T-helper 1 cell treated with Interleukin-12 subunit alpha and Interleukin-12 subunit beta and Interleukin-4 antibody, amounts not matched to agents 30 μg/mL and 1 μg/mL, for 36 hours (primary cell): ENCODE results near the gene PPP6R1.
A peak's percentile ranks its signal among the peaks of the same experiment; 100 is the strongest.

Source experiments
- H3K27ac Mint-ChIP-seq: one replicate; pipeline ENCODE4 v1.8.0; 2021; ENCODE audit warnings: mild to moderate bottlenecking, mixed read lengths
- H3K27me3 Mint-ChIP-seq: one replicate; pipeline ENCODE4 v1.8.0; 2021; ENCODE audit warnings: low read depth, mixed read lengths
- H3K36me3 Mint-ChIP-seq: one replicate; pipeline ENCODE4 v1.8.0; 2021; ENCODE audit warnings: low read depth, mixed read lengths
- H3K4me1 Mint-ChIP-seq: one replicate; pipeline ENCODE4 v1.8.0; 2021; ENCODE audit warnings: low read depth, mixed read lengths
- H3K4me3 Mint-ChIP-seq: one replicate; pipeline ENCODE4 v1.8.0; 2021; ENCODE audit warnings: mild to moderate bottlenecking, moderate library complexity, mixed read lengths
- H3K9me3 Mint-ChIP-seq: one replicate; pipeline ENCODE4 v1.8.0; 2021; ENCODE audit warnings: mixed read lengths

The PPP6R1 gene

GRCh38 chr19:55273978-55274707, 15.3 kb upstream of the PPP6R1 start:
- Mint-ChIP-seq H3K27me3 (no peaks in the 10 kb centered on the region), H3K27ac (no peak overlapping the region), H3K9me3 (no peaks in the 10 kb centered on the region), H3K4me1 (peaks cover 3% of the 10 kb centered on the region), H3K4me3 (no peak overlapping the region), H3K36me3 (peaks cover 13% of the 10 kb centered on the region)

GRCh38 chr19:55272142-55272541, 13.3 kb upstream of the PPP6R1 start:
- H3K9me3 Mint-ChIP-seq: no peaks in the 10 kb centered on the region
- H3K4me3 Mint-ChIP-seq: no peak overlapping the region
- H3K4me1 Mint-ChIP-seq: peaks cover 1% of the 10 kb centered on the region
- H3K27me3 Mint-ChIP-seq: no peaks in the 10 kb centered on the region
- H3K36me3 Mint-ChIP-seq: peaks cover 13% of the 10 kb centered on the region
- H3K27ac Mint-ChIP-seq: no peak overlapping the region

- no peak overlapping the region for H3K4me3 Mint-ChIP-seq
- peaks cover 8% of the 10 kb centered on the region for H3K9me3 Mint-ChIP-seq
- H3K27me3 Mint-ChIP-seq: no peaks in the 10 kb centered on the region
- H3K4me1 Mint-ChIP-seq: no peaks in the 10 kb centered on the region
- no peak overlapping the region for H3K27ac Mint-ChIP-seq
- H3K36me3 Mint-ChIP-seq: peaks cover 17% of the 10 kb centered on the region
Measured at GRCh38 chr19:55270172-55270942, 11.5 kb upstream of the PPP6R1 start.

- Mint-ChIP-seq H3K36me3 (peaks cover 17% of the 10 kb centered on the region), H3K9me3 (peaks cover 8% of the 10 kb centered on the region), H3K27me3 (no peaks in the 10 kb centered on the region), H3K4me3 (no peak overlapping the region), H3K4me1 (no peaks in the 10 kb centered on the region), H3K27ac (no peak overlapping the region)
Measured at GRCh38 chr19:55269299-55269698, 10.5 kb upstream of the PPP6R1 start.

- Mint-ChIP-seq H3K4me3 (no peak overlapping the region), H3K27me3 (no peaks in the 10 kb centered on the region), H3K36me3 (peaks cover 12% of the 10 kb centered on the region), H3K9me3 (peaks cover 8% of the 10 kb centered on the region), H3K27ac (no peak overlapping the region), H3K4me1 (no peaks in the 10 kb centered on the region)
Measured at GRCh38 chr19:55266840-55267239, 8.0 kb upstream of the PPP6R1 start.

GRCh38 chr19:55266404-55266803, 7.6 kb upstream of the PPP6R1 start:
- Mint-ChIP-seq H3K36me3 (peaks cover 12% of the 10 kb centered on the region), H3K4me1 (no peaks in the 10 kb centered on the region), H3K4me3 (no peak overlapping the region), H3K9me3 (peaks cover 8% of the 10 kb centered on the region), H3K27ac (peak overlapping the region; percentile 5), H3K27me3 (no peaks in the 10 kb centered on the region)

- Mint-ChIP-seq H3K36me3 (peaks cover 12% of the 10 kb centered on the region), H3K4me3 (no peak overlapping the region), H3K9me3 (peaks cover 8% of the 10 kb centered on the region), H3K4me1 (no peaks in the 10 kb centered on the region), H3K27ac (no peak overlapping the region), H3K27me3 (no peaks in the 10 kb centered on the region)
Measured at GRCh38 chr19:55265723-55266386, 7.0 kb upstream of the PPP6R1 start.

GRCh38 chr19:55265173-55265572, 6.4 kb upstream of the PPP6R1 start:
- peaks cover 3% of the 10 kb centered on the region for H3K4me1 Mint-ChIP-seq
- H3K4me3 Mint-ChIP-seq: no peak overlapping the region
- no peaks in the 10 kb centered on the region for H3K27me3 Mint-ChIP-seq

GRCh38 chr19:55264531-55264930, 5.7 kb upstream of the PPP6R1 start:
- peaks cover 12% of the 10 kb centered on the region for H3K36me3 Mint-ChIP-seq
- no peak overlapping the region for H3K4me3 Mint-ChIP-seq
- H3K9me3 Mint-ChIP-seq: peaks cover 8% of the 10 kb centered on the region
- peaks cover 4% of the 10 kb centered on the region for H3K4me1 Mint-ChIP-seq
- H3K27ac Mint-ChIP-seq: no peak overlapping the region
- H3K27me3 Mint-ChIP-seq: no peaks in the 10 kb centered on the region

More at GRCh38 chr19:55265173-55265572, 6.4 kb upstream of the PPP6R1 start:
- H3K9me3 Mint-ChIP-seq: peaks cover 8% of the 10 kb centered on the region
- H3K36me3 Mint-ChIP-seq: peaks cover 12% of the 10 kb centered on the region
- H3K27ac Mint-ChIP-seq: no peak overlapping the region

GRCh38 chr19:55262359-55262758, 3.5 kb upstream of the PPP6R1 start:
- Mint-ChIP-seq H3K36me3 (peaks cover 15% of the 10 kb centered on the region), H3K9me3 (peaks cover 8% of the 10 kb centered on the region), H3K4me1 (peaks cover 10% of the 10 kb centered on the region), H3K27me3 (no peaks in the 10 kb centered on the region), H3K4me3 (no peak overlapping the region), H3K27ac (no peak overlapping the region)

- no peaks in the 10 kb centered on the region for H3K27me3 Mint-ChIP-seq
- peaks cover 17% of the 10 kb centered on the region for H3K4me1 Mint-ChIP-seq
- H3K4me3 Mint-ChIP-seq: no peak overlapping the region
- H3K27ac Mint-ChIP-seq: no peak overlapping the region
- H3K36me3 Mint-ChIP-seq: peaks cover 20% of the 10 kb centered on the region
- peaks cover 6% of the 10 kb centered on the region for H3K9me3 Mint-ChIP-seq
Measured at GRCh38 chr19:55261671-55262126, 2.9 kb upstream of the PPP6R1 start.

- Mint-ChIP-seq H3K27me3 (no peaks in the 10 kb centered on the region), H3K4me3 (peak overlapping the region; percentile 90), H3K4me1 (peaks cover 33% of the 10 kb centered on the region), H3K9me3 (no peaks in the 10 kb centered on the region), H3K36me3 (peaks cover 27% of the 10 kb centered on the region), H3K27ac (peak overlapping the region; percentile 93)
Measured at GRCh38 chr19:55259540-55260210, 858 bp upstream of the PPP6R1 start.

GRCh38 chr19:55258476-55258827, 365 bp downstream of the PPP6R1 start:
- Mint-ChIP-seq H3K27ac (peak overlapping the region; percentile 93), H3K36me3 (peaks cover 37% of the 10 kb centered on the region), H3K4me3 (peak overlapping the region; percentile 90), H3K9me3 (no peaks in the 10 kb centered on the region), H3K4me1 (peaks cover 39% of the 10 kb centered on the region), H3K27me3 (no peaks in the 10 kb centered on the region)
